Ureter (tissue), 1 donor: ENCODE data around the gene GPD2. TPM values are rescaled to one million over a fixed set of nuclear protein-coding genes. Genes with fewer than 3 reads are reported as not detected.
"Not testable (repeated sequence)": the region's sequence is repeated elsewhere in the genome, so short reads cannot be mapped to it uniquely, and the experiment has no call there.

Experiments used
- DNase-seq: peaks from one replicate; pipeline ENCODE4 v3.0.0-alpha.2; 2020; ENCODE audit warnings: low spot score
- total RNA-seq: library from RNA; stranded (reverse); gene quantifications from one replicate; pipeline ENCODE4 v1.2.4, GENCODE V29; 2023
- donor health status: DM: yes; HTN: yes; CAD: no.

The GPD2 gene
- total RNA-seq, 1 donor from 2014 or later = 58.2 TPM

GRCh38 chr2:156589381-156590079 lies 153.4 kb downstream of the GPD2 start:
- DNase-seq = no peak

- no peak for DNase-seq
Observed at GRCh38 chr2:156590085-156590739, 154.0 kb downstream of the GPD2 start.

- DNase-seq = no peak
Observed at GRCh38 chr2:156592809-156593593, 156.8 kb downstream of the GPD2 start.

- no peak for DNase-seq
Observed at GRCh38 chr2:156593594-156593921, 157.4 kb downstream of the GPD2 start.

GRCh38 chr2:156598563-156598962 lies 162.4 kb downstream of the GPD2 start:
- no peak for DNase-seq

GRCh38 chr2:156600196-156600595 lies 164.0 kb downstream of the GPD2 start:
- DNase-seq = no peak

- no peak for DNase-seq
Observed at GRCh38 chr2:156601855-156602551, 165.8 kb downstream of the GPD2 start.

GRCh38 chr2:156602552-156602933 lies 166.4 kb downstream of the GPD2 start:
- DNase-seq = no peak

- DNase-seq = no peak
Observed at GRCh38 chr2:156615836-156616322, 179.7 kb downstream of the GPD2 start.

GRCh38 chr2:156618071-156618470 lies 181.9 kb downstream of the GPD2 start:
- DNase-seq = not testable (repeated sequence)

- no peak for DNase-seq
Observed at GRCh38 chr2:156619021-156619539, 182.9 kb downstream of the GPD2 start.

- no peak for DNase-seq
Observed at GRCh38 chr2:156622491-156622890, 186.3 kb downstream of the GPD2 start.

- no peak for DNase-seq
Observed at GRCh38 chr2:156625360-156626170, 189.4 kb downstream of the GPD2 start.

- DNase-seq = no peak
Observed at GRCh38 chr2:156626931-156627330, 190.8 kb downstream of the GPD2 start.

GRCh38 chr2:156630579-156631337 lies 194.6 kb downstream of the GPD2 start:
- DNase-seq = no peak

- no peak for DNase-seq
Observed at GRCh38 chr2:156635646-156636045, 199.5 kb downstream of the GPD2 start.
